Effector memory CD4-positive, alpha-beta T cell (primary cell): ENCODE results near the gene GPR162.

Experiments used
- DNase-seq, 3 donors: peaks; one replicate each; pipeline ENCODE4 v3.0.0-alpha.2; 2020
- H3K27ac ChIP-seq: 2 replicates; pipeline ENCODE4 v1.7.0; 2013; ENCODE audit warnings: mild to moderate bottlenecking, low read length, moderate library complexity; ENCODE audit not compliant: insufficient read depth, poor library complexity, severe bottlenecking
- H3K27me3 ChIP-seq: replicated peaks from 2 replicates; pipeline ENCODE4 v1.7.0; 2013; ENCODE audit warnings: mild to moderate bottlenecking, low read length; ENCODE audit not compliant: insufficient read depth, control insufficient read depth, poor library complexity, severe bottlenecking
- H3K36me3 ChIP-seq: 2 replicates; pipeline ENCODE4 v1.7.0; 2013; ENCODE audit warnings: mild to moderate bottlenecking, low read length, moderate library complexity; ENCODE audit not compliant: control insufficient read depth, insufficient read depth
- H3K4me1 ChIP-seq: 2 replicates; pipeline ENCODE4 v1.7.0; 2013; ENCODE audit warnings: low read length, mild to moderate bottlenecking; ENCODE audit not compliant: control insufficient read depth, insufficient read depth, poor library complexity, severe bottlenecking
- H3K4me3 ChIP-seq: 2 replicates; pipeline ENCODE4 v1.7.0; 2013; ENCODE audit warnings: low read length, low read depth, mild to moderate bottlenecking; ENCODE audit not compliant: insufficient read depth, poor library complexity, severe bottlenecking
- H3K9me3 ChIP-seq: 2 replicates; pipeline ENCODE4 v1.7.0; 2013; ENCODE audit warnings: mild to moderate bottlenecking, low read length, moderate library complexity; ENCODE audit not compliant: control insufficient read depth
- total RNA-seq, 3 donors: gene quantifications; one replicate each; lab custom pipeline; 2026; lab: John Stamatoyannopoulos, UW

GPR162 gene
- 0 to 0.19 (median 0) reads per million in 3 donors for total RNA-seq

GRCh38 chr12:6821591-6822425 lies at the start of gene GPR162:
Gene GPR162 (plus strand): TSS chr12:6821821. CDS start chr12:6823899, 2,078 bp downstream.
- Histone ChIP-seq H3K4me1 (peaks cover 10% of the 10 kb centered on the region), H3K27ac (no peak within 1 kb of the TSS), H3K27me3 (no peaks in the 10 kb centered on the region), H3K4me3 (peak within 1 kb of the TSS; percentile 14), H3K36me3 (peaks cover 32% of the 10 kb centered on the region), H3K9me3 (no peaks in the 10 kb centered on the region)
- DNase-seq, result no peak

- no peak for DNase-seq
- Histone ChIP-seq H3K9me3 (no peaks in the 10 kb centered on the region), H3K27me3 (peaks cover 21% of the 10 kb centered on the region), H3K27ac (peak within 1 kb of the TSS; percentile 21), H3K4me3 (peak within 1 kb of the TSS; percentile 26), H3K4me1 (peaks cover 35% of the 10 kb centered on the region), H3K36me3 (no peaks in the 10 kb centered on the region)
These were observed 49.3 kb upstream of the GPR162 start, which contains the start of gene LAG3 for GRCh38 chr12:6772331-6772695. Gene LAG3 (plus strand): TSS chr12:6772520. CDS start chr12:6772853, 333 bp downstream.

- Histone ChIP-seq H3K4me3 (peak overlapping the region; percentile 26), H3K27ac (peak overlapping the region; percentile 21), H3K36me3 (no peaks in the 10 kb centered on the region), H3K4me1 (peaks cover 29% of the 10 kb centered on the region), H3K27me3 (peaks cover 21% of the 10 kb centered on the region), H3K9me3 (no peaks in the 10 kb centered on the region)
- no peak for DNase-seq
These were observed 48.7 kb upstream of the GPR162 start for GRCh38 chr12:6772726-6773589.

- no peak for DNase-seq
- Histone ChIP-seq H3K27ac (peak overlapping the region; percentile 21), H3K27me3 (peaks cover 21% of the 10 kb centered on the region), H3K4me1 (peaks cover 35% of the 10 kb centered on the region), H3K9me3 (no peaks in the 10 kb centered on the region), H3K36me3 (no peaks in the 10 kb centered on the region), H3K4me3 (peak overlapping the region; percentile 26)
These were observed 47.9 kb upstream of the GPR162 start for GRCh38 chr12:6773590-6774351.

- H3K27me3 ChIP-seq, result peaks cover 21% of the 10 kb centered on the region
- H3K4me1 ChIP-seq, result peaks cover 39% of the 10 kb centered on the region
- H3K9me3 ChIP-seq, result no peaks in the 10 kb centered on the region
- DNase-seq, result peak in 1 of 3 donors; percentile 23
- H3K4me3 ChIP-seq, result no peak overlapping the region
- H3K27ac ChIP-seq, result no peak overlapping the region
- H3K36me3 ChIP-seq, result no peaks in the 10 kb centered on the region
These were observed 47.0 kb upstream of the GPR162 start for GRCh38 chr12:6774499-6775062.

- no peak overlapping the region for H3K27ac ChIP-seq
These were observed 46.1 kb upstream of the GPR162 start for GRCh38 chr12:6775185-6776174.

GRCh38 chr12:6777386-6777785 lies 44.2 kb upstream of the GPR162 start:
- Histone ChIP-seq H3K27ac (no peak overlapping the region), H3K4me1 (peaks cover 33% of the 10 kb centered on the region), H3K4me3 (no peak overlapping the region), H3K36me3 (no peaks in the 10 kb centered on the region), H3K9me3 (no peaks in the 10 kb centered on the region), H3K27me3 (peaks cover 21% of the 10 kb centered on the region)
- DNase-seq, result no peak

More at GRCh38 chr12:6775185-6776174, 46.1 kb upstream of the GPR162 start:
- no peak overlapping the region for H3K4me3 ChIP-seq
- no peaks in the 10 kb centered on the region for H3K36me3 ChIP-seq
- no peaks in the 10 kb centered on the region for H3K9me3 ChIP-seq
- peaks cover 21% of the 10 kb centered on the region for H3K27me3 ChIP-seq
- DNase-seq, result no peak
- H3K4me1 ChIP-seq, result peaks cover 39% of the 10 kb centered on the region

- Histone ChIP-seq H3K36me3 (no peaks in the 10 kb centered on the region), H3K4me3 (peak overlapping the region; percentile 55), H3K27me3 (peaks cover 16% of the 10 kb centered on the region), H3K9me3 (no peaks in the 10 kb centered on the region), H3K4me1 (peaks cover 29% of the 10 kb centered on the region), H3K27ac (no peak overlapping the region)
- no peak for DNase-seq
These were observed 43.4 kb upstream of the GPR162 start for GRCh38 chr12:6778217-6778573.
